ENCODE measurements around the gene SLFN14. TPM values are rescaled to one million over a fixed set of nuclear protein-coding genes. Genes with fewer than 3 reads are reported as not detected.

SLFN14 gene
- total RNA-seq, 4 donors from 2014 or later, result not detected

GRCh38 chr17:35557353-35557752 lies 3.3 kb downstream of the SLFN14 start:
- H3K9me3 ChIP-seq, result no peaks in the 10 kb centered on the region
- no peak overlapping the region for H3K4me3 ChIP-seq
- whole genome bisulfite sequencing, result 61% methylated on average over 3 of the region's 3 CpGs
- TF ChIP-seq, protein P1, sequence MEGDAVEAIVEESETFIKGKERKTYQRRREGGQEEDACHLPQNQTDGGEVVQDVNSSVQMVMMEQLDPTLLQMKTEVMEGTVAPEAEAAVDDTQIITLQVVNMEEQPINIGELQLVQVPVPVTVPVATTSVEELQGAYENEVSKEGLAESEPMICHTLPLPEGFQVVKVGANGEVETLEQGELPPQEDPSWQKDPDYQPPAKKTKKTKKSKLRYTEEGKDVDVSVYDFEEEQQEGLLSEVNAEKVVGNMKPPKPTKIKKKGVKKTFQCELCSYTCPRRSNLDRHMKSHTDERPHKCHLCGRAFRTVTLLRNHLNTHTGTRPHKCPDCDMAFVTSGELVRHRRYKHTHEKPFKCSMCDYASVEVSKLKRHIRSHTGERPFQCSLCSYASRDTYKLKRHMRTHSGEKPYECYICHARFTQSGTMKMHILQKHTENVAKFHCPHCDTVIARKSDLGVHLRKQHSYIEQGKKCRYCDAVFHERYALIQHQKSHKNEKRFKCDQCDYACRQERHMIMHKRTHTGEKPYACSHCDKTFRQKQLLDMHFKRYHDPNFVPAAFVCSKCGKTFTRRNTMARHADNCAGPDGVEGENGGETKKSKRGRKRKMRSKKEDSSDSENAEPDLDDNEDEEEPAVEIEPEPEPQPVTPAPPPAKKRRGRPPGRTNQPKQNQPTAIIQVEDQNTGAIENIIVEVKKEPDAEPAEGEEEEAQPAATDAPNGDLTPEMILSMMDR (IDR thresholded peaks at IDR 0.05), result no peak
- no peak for TF ChIP-seq POLR2A (IDR thresholded peaks at IDR 0.05)
- peaks cover 11% of the 10 kb centered on the region for H3K27me3 ChIP-seq
- no peaks in the 10 kb centered on the region for H3K36me3 ChIP-seq
- H3K27ac ChIP-seq, result no peak overlapping the region
- no peaks in the 10 kb centered on the region for H3K4me1 ChIP-seq
- DNase-seq (ENCODE audit: low spot score in 2 of 2), result no peak

DNA sequence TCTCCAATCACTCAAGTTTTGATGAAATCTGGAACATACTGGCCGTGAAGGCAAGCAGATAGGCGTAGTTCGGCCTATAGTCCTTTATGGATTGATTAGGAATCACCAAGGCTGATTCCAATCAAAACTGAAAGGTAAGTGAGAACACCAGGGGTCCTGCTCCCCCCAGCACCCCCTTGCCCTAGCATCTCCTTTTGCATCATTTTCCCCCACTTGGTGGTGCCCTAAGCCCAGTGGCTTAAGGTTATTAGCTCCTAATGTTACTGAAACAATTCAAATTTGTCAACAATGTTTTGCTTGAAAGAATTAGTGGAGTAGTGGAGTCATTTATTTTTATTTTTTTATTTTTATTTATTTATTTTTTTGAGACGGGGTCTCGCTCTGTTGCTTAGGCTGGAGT lies 4.9 kb downstream of the SLFN14 start:
- 89% methylated on average over 5 of the region's 5 CpGs for WGBS
- DNase-seq (ENCODE audit: low spot score in 2 of 2), result no peak

GRCh38 chr17:35554668-35555067 lies 6.0 kb downstream of the SLFN14 start:
- H3K9me3 ChIP-seq, result no peaks in the 10 kb centered on the region
- no peak overlapping the region for H3K4me3 ChIP-seq
- TF ChIP-seq EP300 (IDR thresholded peaks at IDR 0.05) (no peak), POLR2AphosphoS5 (IDR thresholded peaks at IDR 0.05) (no peak), POLR2A (IDR thresholded peaks at IDR 0.05) (no peak)
- TF ChIP-seq, protein P1 (IDR thresholded peaks at IDR 0.05), result no peak
- H3K36me3 ChIP-seq, result no peaks in the 10 kb centered on the region
- peaks cover 23% of the 10 kb centered on the region for H3K27me3 ChIP-seq
- 76% methylated on average over 5 of the region's 5 CpGs for WGBS
- H3K4me1 ChIP-seq, result no peaks in the 10 kb centered on the region
- H3K27ac ChIP-seq, result no peak overlapping the region
- no peak for DNase-seq (ENCODE audit: low spot score in 2 of 2)

More for the DNA sequence above, 4.9 kb downstream of the SLFN14 start:
- no peaks in the 10 kb centered on the region for H3K4me1 ChIP-seq
- peaks cover 20% of the 10 kb centered on the region for H3K27me3 ChIP-seq
- TF ChIP-seq POLR2A (IDR thresholded peaks at IDR 0.05), result no peak
- no peak for TF ChIP-seq EP300 (IDR thresholded peaks at IDR 0.05)
- TF ChIP-seq POLR2AphosphoS5 (IDR thresholded peaks at IDR 0.05), result no peak
- TF ChIP-seq, protein P1 (IDR thresholded peaks at IDR 0.05), result no peak
- no peaks in the 10 kb centered on the region for H3K36me3 ChIP-seq
- H3K4me3 ChIP-seq, result no peak overlapping the region
- no peaks in the 10 kb centered on the region for H3K9me3 ChIP-seq
- H3K27ac ChIP-seq, result no peak overlapping the region

DNA sequence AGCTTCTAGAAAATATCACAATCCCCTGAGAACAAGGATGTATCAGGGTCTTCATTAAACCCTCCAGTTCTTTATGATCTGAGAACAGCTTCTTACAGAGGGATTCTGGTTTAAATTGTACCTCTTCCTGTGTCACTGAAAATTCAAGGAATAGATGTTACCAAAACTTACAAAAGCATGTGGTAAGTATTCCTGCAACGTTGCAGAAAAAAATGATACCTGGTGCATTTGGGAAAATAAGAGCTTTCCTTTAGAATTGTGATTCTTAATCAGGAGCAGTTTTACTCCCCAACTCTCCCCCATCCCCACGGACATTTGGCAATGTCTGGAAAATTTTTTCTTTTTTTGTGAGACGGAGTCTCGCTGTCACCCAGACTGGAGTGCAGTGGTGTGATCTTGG lies 7.3 kb downstream of the SLFN14 start:
- Histone ChIP-seq H3K27me3 (peaks cover 27% of the 10 kb centered on the region), H3K4me1 (no peaks in the 10 kb centered on the region), H3K4me3 (no peak overlapping the region), H3K9me3 (no peaks in the 10 kb centered on the region), H3K27ac (no peak overlapping the region), H3K36me3 (no peaks in the 10 kb centered on the region)
- DNase-seq (ENCODE audit: low spot score in 2 of 2), result no peak
- TF ChIP-seq, protein P1 (IDR thresholded peaks at IDR 0.05), result no peak
- TF ChIP-seq EP300 (IDR thresholded peaks at IDR 0.05), result no peak
- TF ChIP-seq POLR2A (IDR thresholded peaks at IDR 0.05), result no peak
- TF ChIP-seq POLR2AphosphoS5 (IDR thresholded peaks at IDR 0.05), result no peak
- 75% methylated on average over 4 of the region's 4 CpGs for WGBS

DNA sequence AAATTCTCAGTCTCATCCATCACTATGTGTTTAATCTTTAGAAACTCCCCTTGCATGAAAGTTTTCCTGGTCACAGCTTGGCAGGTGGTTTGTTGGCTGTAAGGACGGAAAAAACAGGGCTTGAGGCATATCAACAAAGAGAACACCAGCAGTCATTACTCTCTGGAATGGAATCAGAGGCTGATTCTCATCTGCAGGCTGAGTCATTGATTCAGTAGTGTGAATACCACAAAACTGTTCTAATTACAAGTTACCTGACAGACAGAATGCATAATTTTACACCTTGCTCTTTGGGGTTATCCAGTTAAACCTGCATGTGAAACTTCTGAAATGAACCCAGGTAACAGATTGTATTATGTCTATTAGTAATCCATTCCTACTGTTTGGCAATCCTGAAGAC lies 11.6 kb downstream of the SLFN14 start:
- H3K36me3 ChIP-seq, result no peaks in the 10 kb centered on the region
- WGBS, result 36% methylated on average over 1 of the region's 1 CpG
- TF ChIP-seq, protein P1 (IDR thresholded peaks at IDR 0.05), result no peak
- TF ChIP-seq POLR2A (IDR thresholded peaks at IDR 0.05) (no peak), EP300 (IDR thresholded peaks at IDR 0.05) (no peak), POLR2AphosphoS5 (IDR thresholded peaks at IDR 0.05) (no peak)
- no peaks in the 10 kb centered on the region for H3K4me1 ChIP-seq
- H3K4me3 ChIP-seq, result no peak overlapping the region
- H3K27me3 ChIP-seq, result peaks cover 27% of the 10 kb centered on the region
- H3K9me3 ChIP-seq, result no peaks in the 10 kb centered on the region
- DNase-seq (ENCODE audit: low spot score in 2 of 2), result no peak
- H3K27ac ChIP-seq, result no peak overlapping the region
